ENCODE results near the gene TAF11L7. TPM values are rescaled to one million over a fixed set of nuclear protein-coding genes. Genes with fewer than 3 reads are reported as not detected.
"Not testable (repeated sequence)": the region's sequence is repeated elsewhere in the genome, so short reads cannot be mapped to it uniquely, and the experiment has no call there.

The TAF11L7 gene
- total RNA-seq, 4 donors from 2014 or later: not detected

DNA sequence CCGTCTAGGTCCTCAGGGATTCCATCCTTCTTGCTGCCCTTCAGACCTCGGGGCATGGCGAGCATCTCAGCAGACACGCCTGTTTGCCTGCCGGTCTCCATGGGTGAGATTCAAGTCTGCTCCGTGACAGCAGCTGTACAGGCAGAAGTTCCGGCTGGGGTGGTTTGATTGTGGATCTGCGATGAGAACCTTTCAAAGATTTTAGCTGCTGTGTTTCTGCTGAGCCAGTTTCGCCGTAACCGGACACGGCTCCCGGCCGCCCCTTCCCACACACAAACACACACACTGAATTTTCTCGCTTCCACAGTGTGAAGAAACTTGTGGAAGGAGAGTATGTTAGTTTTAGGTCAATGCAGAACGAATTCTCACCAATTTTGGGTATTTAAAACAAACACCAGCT, 5.3 kb upstream of the TAF11L7 start, which contains the start of gene TAF11L8:
TAF11L8 (minus strand) TSS at position 101 of the 400 bp plus-strand sequence.
- intact Hi-C loops (cut with DNase I; ENCODE audit: low total_unique reads); DNase-seq; H3K27ac ChIP-seq; H3K27me3 ChIP-seq; H3K9me3 ChIP-seq; H3K4me3 ChIP-seq; H3K4me1 ChIP-seq; H3K36me3 ChIP-seq; in situ Hi-C loops (cut with MboI; ENCODE audit: low pct_ligation_motif_present in 1 of 4, low pct_unique_long_range_greater_than_20kb in 1 of 4, low sequenced_read_pairs in 3 of 4): not testable (repeated sequence)
- WGBS, 2 donors (ENCODE audit: low coverage in 1 of 2): no CpG with 5 or more reads among the region's 16 CpGs

Small RNAs within 50 kb of the gene (small RNA-seq; reads per million reads assigned to genes)
- gene AC233724.3 (0 reads per million in 4 donors), gene AC233724.6 (0 reads per million in 4 donors), gene AC233724.7 (0 reads per million in 4 donors)

Other genes starting within 250 kb of the TAF11L7 start
- not detected for gene TAF11L2, start 87.5 kb downstream of the TAF11L7 start, total RNA-seq
- not detected for gene TAF11L3, start 67.4 kb downstream of the TAF11L7 start, total RNA-seq
- not detected for gene TAF11L4, start 64.0 kb downstream of the TAF11L7 start, total RNA-seq
- gene TAF11L5, start 60.5 kb downstream of the TAF11L7 start, total RNA-seq: not detected
- not detected for gene TAF11L6, start 57.1 kb downstream of the TAF11L7 start, total RNA-seq
- not detected for gene TAF11L8, start 5.2 kb upstream of the TAF11L7 start, total RNA-seq
- not detected for gene TAF11L9, start 8.6 kb upstream of the TAF11L7 start, total RNA-seq
- gene TAF11L10, start 12.1 kb upstream of the TAF11L7 start, total RNA-seq: not detected
- not detected for gene TAF11L11, start 18.4 kb upstream of the TAF11L7 start, total RNA-seq
- not detected for gene TAF11L12, start 24.6 kb upstream of the TAF11L7 start, total RNA-seq
- gene TAF11L13, start 46.3 kb upstream of the TAF11L7 start, total RNA-seq: not detected
- not detected for gene TAF11L14, start 48.7 kb upstream of the TAF11L7 start, total RNA-seq

Measured in transverse colon (tissue), 4 donors.